GM23248 (cell line): Measurements from ENCODE around the gene SELENOM.

Experiments
- EZH2 ChIP-seq: fragments of 200-600 bp; sonication (generic); IDR thresholded peaks from 2 replicates; pipeline ENCODE4 v1.6.1; 2018; ENCODE audit warnings: antibody characterized with exemption, mild to moderate bottlenecking; ENCODE audit not compliant: insufficient read depth, poor library complexity, severe bottlenecking
- EZH2phosphoT487 ChIP-seq: fragments of 200-600 bp; sonication (generic); IDR thresholded peaks from 2 replicates; pipeline ENCODE4 v1.6.1; 2018; ENCODE audit warnings: antibody characterized with exemption, moderate library complexity, mild to moderate bottlenecking, low read depth; ENCODE audit not compliant: insufficient read depth

DNA sequence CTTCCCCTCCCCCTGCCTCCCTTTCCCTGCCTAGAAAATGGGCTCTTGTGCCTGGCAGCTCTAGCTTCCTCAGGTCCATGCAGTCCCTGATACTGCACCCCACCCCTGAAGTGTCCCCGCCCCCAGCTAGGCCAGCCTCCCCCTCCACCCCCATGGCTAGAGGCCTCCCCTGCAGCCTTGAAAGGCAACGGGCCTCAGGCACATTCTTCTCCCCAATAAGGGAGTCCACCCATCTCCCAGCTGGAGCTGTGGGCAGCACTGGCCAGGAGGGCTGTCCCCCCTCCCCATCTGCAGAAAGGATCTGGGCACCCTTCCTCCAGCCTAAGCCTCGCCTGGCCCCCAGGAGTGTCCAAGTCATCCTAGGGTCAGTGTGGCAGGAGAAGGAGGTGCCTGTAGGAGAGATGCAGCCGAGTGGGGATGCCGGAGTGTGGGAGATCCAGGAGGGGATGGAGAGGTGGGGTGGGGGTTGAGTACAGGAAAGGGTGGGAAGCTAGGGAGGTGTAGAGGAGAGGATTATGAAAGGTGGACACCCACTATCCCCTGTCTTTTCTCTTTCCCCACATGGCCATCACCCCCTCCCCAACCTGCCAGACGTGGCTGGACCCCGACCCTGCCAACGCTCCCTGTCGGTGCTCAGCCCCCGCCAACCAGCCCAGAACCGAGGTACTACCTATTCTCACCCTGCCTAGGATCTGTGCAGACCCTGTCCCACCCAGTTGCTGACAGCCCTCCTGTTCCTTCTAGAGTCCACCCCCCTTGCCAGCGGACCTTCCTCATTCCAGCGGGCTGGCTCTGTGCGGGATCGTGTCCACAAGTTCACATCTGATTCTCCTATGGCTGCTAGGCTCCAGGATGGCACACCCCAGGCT, 16.9 kb downstream of the SELENOM start:
- TF ChIP-seq EZH2 (no peak), EZH2phosphoT487 (no peak)
